A204.1 (cell line): ENCODE data around the gene PBXIP1.
"Not testable (repeated sequence)": the region's sequence is repeated elsewhere in the genome, so short reads cannot be mapped to it uniquely, and the experiment has no call there.

ENCODE experiments used
- FAIRE-seq: peaks from 2 replicates; lab custom pipeline; 2012; peaks lifted over from hg19 to GRCh38; lab: Jason Lieb, UNC

PBXIP1 gene

GRCh38 chr1:154935749-154936554, 19.9 kb downstream of the PBXIP1 start:
- FAIRE-seq = no peak

GRCh38 chr1:154934358-154934948, 21.4 kb downstream of the PBXIP1 start:
- FAIRE-seq = no peak

GRCh38 chr1:154931940-154932487, 23.9 kb downstream of the PBXIP1 start:
- no peak for FAIRE-seq

DNA sequence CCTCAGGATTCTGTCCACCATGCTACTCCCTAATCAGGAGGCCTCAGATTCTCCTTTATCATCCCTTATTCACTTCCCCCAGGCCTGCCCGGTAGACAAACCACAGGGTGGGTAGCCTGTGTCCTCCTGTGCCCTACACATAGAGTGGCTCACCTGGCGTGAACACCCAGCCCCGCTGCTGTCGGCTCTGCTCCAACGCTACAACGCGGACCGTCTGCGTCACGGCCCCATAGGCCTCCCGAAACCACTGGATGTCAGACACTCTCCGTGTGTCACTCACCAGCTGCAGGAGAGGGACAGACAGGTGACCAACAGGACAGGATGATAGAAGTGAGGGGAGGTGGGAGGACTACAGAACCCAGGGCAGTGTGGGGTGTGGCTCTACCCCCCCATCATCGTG, 29.7 kb downstream of the PBXIP1 start:
- FAIRE-seq = no peak

DNA sequence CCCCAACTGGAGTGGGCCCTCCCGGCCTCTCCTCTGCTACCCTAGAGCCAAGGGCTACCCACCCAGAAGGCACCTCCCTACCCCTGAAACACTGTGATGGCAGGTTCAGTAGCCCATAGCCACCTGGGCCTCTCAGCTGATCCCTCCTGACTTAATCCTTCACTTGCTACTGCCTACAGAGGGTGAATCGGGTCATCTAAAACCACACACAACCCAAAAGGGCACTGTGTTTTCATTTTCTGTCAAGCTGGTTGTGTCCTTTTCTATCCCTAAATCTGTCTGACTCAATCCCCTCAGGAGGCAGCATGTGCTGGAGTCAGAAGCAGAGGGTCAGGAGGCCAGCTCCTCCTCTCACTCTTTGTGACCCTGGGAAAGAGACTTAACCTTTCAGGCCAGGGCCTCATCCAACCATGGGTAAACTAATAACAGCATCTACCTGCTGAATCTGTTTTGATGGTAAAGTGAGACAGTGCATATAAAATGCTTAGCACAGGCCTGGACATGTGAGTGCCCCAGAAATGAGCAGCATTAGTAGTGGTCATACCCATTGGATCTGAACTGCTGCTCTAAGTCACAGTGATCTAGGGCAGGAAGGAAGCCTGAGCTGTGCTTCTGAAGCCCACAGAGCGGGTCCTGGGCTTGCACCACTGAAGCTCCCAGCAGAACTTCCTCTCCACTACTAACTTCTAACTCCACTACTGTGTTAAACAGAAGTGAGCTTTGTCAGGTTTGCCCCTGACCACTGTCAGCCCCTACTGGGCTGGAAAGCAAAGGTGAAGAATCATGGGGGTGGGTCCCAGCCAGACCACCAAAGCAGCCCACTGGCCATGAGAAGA, 30.3 kb downstream of the PBXIP1 start:
- FAIRE-seq = no peak

GRCh38 chr1:154923695-154924094, 32.2 kb downstream of the PBXIP1 start:
- FAIRE-seq = no peak

DNA sequence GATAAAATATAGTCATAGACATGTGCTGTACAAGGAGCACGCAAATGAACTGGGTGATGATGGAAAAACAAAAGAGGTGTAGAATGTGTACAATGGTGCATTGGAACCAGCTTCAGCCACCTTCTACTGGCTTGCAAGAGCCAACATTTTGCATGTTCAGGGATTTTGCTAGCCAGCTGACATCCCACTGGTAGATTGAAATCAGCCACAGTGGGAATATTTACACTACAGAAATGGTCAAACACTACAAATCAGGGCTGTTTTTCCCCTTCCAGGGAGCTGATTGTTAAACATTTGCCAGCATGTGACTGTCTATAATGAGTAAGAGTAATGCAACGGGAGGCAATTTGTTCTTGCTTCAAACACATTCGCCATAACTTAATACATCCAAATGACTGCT, 42.6 kb downstream of the PBXIP1 start:
- FAIRE-seq = no peak

- no peak for FAIRE-seq
Observed at GRCh38 chr1:154912755-154913154, 43.1 kb downstream of the PBXIP1 start.

DNA sequence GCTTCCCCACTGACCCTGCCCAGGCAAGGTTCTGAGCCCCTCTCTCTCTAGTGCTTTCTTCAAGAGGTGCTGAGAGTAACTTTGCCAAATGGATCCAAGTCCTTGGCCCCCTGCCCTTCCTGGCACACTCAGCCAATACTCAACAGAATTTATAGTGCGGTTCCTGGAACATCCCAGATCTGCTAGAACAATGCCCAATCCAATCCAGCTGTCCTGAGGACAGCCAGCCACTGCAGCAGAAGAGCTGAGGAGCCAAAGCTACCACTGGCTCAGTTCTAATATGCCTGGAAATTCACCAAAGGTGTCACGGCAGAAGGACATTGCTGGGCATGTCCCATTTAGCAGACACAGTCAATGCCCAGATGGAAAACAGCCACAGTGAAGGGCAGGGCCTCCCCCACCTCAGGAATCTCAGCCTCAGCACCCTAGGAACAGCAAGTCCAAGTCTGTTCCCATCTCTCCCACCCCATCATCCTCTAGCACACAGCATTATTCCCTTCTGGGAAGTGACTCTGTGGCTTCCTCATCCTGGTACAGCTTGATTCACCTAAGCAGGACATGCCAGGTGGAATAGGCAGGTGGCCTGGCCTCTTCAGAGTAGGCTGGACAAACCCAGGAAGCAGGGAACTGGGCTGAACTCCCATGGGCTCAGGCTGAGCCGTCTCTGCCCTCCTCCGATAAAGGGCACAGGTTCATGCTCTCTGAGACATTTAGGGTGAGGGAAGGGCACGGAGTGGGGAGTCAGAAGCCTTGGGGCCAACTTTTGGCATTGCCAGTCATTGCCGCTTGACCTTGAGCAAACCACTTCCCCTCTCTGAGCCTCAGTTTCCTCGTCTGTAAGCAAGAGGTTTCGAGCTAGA, 44.0 kb downstream of the PBXIP1 start:
- FAIRE-seq = no peak

DNA sequence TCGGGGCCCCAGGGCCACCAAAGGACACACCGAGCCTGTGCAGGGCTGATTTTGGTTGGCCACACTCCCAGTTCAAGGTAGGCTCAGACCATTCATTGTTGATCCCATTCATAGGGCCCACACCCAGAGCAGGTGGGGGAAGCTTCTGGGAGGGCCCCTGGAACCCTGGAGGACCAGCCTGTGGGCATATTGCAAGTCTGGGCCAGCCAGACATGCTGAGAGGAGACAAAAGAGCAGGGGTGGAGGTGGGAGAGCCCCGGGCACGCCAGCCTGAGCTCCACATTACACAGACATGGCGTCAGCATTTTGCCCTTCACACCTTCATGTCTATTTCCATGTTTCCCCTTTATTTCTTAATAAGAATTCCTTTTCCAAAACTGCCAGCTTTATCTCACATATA, 45.0 kb downstream of the PBXIP1 start:
- no peak for FAIRE-seq

- FAIRE-seq = no peak
Observed at GRCh38 chr1:154908937-154909336, 47.0 kb downstream of the PBXIP1 start.

GRCh38 chr1:154908129-154908528, 47.8 kb downstream of the PBXIP1 start:
- not testable (repeated sequence) for FAIRE-seq

- no peak for FAIRE-seq
Observed at GRCh38 chr1:154906621-154907081, 49.2 kb downstream of the PBXIP1 start.

DNA sequence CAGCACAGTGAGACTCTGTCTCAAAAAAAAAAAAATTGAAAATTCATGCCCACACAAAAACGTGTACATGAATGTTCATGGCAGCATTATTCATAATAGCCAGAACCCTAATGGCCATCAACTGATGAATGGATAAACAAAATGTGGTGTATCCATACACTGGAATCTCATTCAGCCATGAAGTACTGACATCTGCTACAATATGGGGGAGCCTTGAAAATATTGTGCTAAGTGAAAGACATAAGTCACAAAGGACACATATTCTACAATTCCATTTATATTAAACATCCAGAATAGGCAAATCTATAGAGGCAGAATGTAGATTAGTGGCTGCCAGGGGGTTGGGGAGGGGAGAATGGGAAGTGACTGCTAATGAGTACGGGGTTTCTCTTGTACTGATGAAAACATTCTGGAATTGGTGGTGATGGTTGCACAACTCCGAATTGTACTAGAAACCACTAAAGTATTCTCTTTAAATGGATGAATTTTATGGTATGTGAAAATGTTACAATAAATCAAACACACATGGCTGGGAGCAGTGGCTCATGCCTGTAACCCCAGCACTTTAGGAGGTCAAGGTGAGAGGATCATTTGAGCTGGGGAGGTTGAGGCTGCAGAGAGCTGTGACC, 52.8 kb downstream of the PBXIP1 start:
- FAIRE-seq = no peak

DNA sequence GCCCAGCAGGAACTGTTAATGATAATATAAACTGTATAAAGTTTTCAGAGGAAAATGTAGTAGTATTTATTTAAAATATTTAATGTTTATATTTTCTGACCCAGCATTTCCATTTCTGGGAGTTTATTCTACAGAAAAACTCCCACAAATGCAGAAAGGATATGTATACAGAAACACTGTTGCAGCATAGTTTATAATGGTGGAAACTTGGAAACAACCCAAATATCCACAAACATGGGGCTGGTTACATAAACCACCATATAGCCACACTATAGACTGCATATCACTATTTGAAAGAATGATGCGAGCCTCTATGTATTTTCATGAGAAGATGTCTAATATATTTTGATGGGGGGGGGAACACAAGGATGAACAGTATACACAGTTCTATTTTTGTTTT, 54.3 kb downstream of the PBXIP1 start:
- no peak for FAIRE-seq

- no peak for FAIRE-seq
Observed at GRCh38 chr1:154899041-154899440, 56.9 kb downstream of the PBXIP1 start.

DNA sequence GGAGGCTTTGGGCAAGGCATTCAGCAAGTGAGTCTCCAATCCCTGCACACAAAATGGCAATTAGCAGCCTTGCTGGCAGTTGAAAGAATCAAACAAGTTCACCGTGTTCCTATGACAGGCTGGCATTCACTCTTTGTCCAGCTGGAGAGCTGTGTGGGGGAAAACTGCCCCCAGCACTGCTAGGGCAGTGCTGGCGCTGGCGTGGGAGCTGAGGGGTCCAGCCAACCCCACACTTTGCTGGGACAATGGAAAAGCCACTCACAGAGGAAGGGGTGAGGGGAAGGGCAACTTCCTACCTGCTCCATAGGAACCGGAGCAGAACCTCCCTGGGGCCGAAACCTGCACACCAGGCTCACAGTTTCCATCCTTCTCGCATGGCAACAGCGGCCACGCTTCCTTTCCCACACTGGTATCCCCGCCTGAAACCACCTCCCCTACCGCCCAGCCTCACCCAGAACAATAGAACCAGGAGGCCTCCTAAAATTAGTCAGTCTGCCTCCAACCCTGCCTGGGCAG, 59.1 kb downstream of the PBXIP1 start:
- FAIRE-seq = no peak

- FAIRE-seq = no peak
Observed at GRCh38 chr1:154895798-154896197, 60.1 kb downstream of the PBXIP1 start.
